Stomach (tissue), 4 donors: Measurements from ENCODE around the gene TRIM5.

Experiments used
- EP300 ChIP-seq: sonication (generic); formaldehyde crosslinking; IDR thresholded peaks from one replicate; pipeline ENCODE4 v1.6.1; 2017; ENCODE audit warnings: antibody characterized with exemption
- POLR2A ChIP-seq, 4 donors: fragments of 450-650 bp; IDR thresholded peaks; one replicate each; pipeline ENCODE4 v1.6.1; 2016; ENCODE audit warnings: antibody characterized with exemption in 4 of 4, control low read depth in 2 of 4, mild to moderate bottlenecking in 1 of 4, moderate library complexity in 1 of 4
- POLR2AphosphoS5 ChIP-seq, 3 donors: sonication (generic); formaldehyde crosslinking; IDR thresholded peaks; one replicate each; pipeline ENCODE4 v1.6.1; 2016; ENCODE audit warnings: antibody characterized with exemption in 3 of 3
- TF ChIP-seq, protein P1 (sequence below), 7 experiments: fragments of 450-650 bp in 4 of 7; fragments of 200-600 bp in 3 of 7; sonication (generic) in 3 of 7; IDR thresholded peaks; one replicate each; pipeline ENCODE4 v1.5.1; 2016 to 2019; ENCODE audit warnings: antibody characterized with exemption in 7 of 7, control low read depth in 2 of 7, mild to moderate bottlenecking in 1 of 7

DNA sequence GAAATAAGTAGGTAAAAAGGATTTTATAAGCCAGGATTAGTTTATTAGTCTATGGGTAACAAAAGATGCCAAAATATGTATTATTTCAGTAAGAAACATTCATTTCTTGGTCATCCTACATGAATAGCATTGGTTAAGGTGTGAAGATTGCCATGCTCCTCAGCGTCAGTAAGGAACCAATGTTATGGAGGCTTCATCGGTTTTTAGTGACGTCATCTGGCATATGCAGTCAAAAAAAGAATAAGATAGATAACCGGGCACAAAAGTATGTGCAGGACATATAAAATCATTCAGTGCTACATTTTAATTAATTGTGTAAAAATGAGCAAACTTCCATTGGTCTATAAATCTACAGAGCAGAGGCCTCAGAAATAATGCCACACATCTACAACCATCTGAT, 29.4 kb downstream of the TRIM5 start:
- TF ChIP-seq POLR2A (IDR thresholded peaks at IDR 0.05) (no peak), EP300 (no peak), POLR2AphosphoS5 (IDR thresholded peaks at IDR 0.05) (no peak)
- TF ChIP-seq, protein P1, sequence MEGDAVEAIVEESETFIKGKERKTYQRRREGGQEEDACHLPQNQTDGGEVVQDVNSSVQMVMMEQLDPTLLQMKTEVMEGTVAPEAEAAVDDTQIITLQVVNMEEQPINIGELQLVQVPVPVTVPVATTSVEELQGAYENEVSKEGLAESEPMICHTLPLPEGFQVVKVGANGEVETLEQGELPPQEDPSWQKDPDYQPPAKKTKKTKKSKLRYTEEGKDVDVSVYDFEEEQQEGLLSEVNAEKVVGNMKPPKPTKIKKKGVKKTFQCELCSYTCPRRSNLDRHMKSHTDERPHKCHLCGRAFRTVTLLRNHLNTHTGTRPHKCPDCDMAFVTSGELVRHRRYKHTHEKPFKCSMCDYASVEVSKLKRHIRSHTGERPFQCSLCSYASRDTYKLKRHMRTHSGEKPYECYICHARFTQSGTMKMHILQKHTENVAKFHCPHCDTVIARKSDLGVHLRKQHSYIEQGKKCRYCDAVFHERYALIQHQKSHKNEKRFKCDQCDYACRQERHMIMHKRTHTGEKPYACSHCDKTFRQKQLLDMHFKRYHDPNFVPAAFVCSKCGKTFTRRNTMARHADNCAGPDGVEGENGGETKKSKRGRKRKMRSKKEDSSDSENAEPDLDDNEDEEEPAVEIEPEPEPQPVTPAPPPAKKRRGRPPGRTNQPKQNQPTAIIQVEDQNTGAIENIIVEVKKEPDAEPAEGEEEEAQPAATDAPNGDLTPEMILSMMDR (IDR thresholded peaks at IDR 0.05): no peak
